Endothelial cell of umbilical vein (primary cell): ENCODE measurements around the gene HFE. TPM values are rescaled to one million over a fixed set of nuclear protein-coding genes. Genes with fewer than 3 reads are reported as not detected.
A peak's percentile ranks its signal among the peaks of the same experiment; 100 is the strongest.

Experiments
- BruUV-seq: library from RNA; stranded (reverse); fragments of 400-500 nt; replicated peaks from 2 replicates; lab custom pipeline; 2021; lab: Mats Ljungman, UMichigan
- CTCF ChIA-PET: fragments of 300-600, 350-600 bp; sonication (Branson Sonifier 250); formaldehyde crosslinking; loops from one replicate; lab custom pipeline; 2021; ENCODE audit warnings: antibody characterized with exemption, inconsistent platforms; lab: Charles Lee
- POLR2A ChIA-PET: fragments of 300-600, 350-600 bp; sonication (Branson Sonifier 250); formaldehyde crosslinking; loops from one replicate; lab custom pipeline; 2021; ENCODE audit warnings: antibody characterized with exemption, inconsistent platforms; lab: Charles Lee
- DNase-seq: peaks from one replicate; pipeline ENCODE4 v3.0.0-alpha.2; 2011; ENCODE audit warnings: low read depth, low spot score
- FAIRE-seq: peaks from 2 replicates; lab custom pipeline; 2011; peaks lifted over from hg19 to GRCh38; lab: Jason Lieb, UNC
- H2AFZ ChIP-seq: 2 replicates; pipeline ENCODE4 v1.6.0; 2012; ENCODE audit warnings: low read depth, low read length, control low read depth, inconsistent platforms
- H3K27ac ChIP-seq: 2 replicates; pipeline ENCODE4 v1.5.1; 2011; ENCODE audit warnings: low read depth, mild to moderate bottlenecking, control low read depth, low read length, moderate library complexity; ENCODE audit not compliant: insufficient read depth
- H3K27me3 ChIP-seq, 2 experiments: 2 replicates each; pipeline versions ENCODE4 v1.6.0 to v1.6.1; 2011; ENCODE audit warnings: low read length in 2 of 2, mixed read lengths in 1 of 2; ENCODE audit not compliant: control insufficient read depth in 2 of 2, insufficient read depth in 2 of 2
- H3K36me3 ChIP-seq, 2 experiments: 2 replicates in 1 of 2; 3 replicates in 1 of 2; pipeline ENCODE4 v1.5.1; 2011; ENCODE audit warnings: low read length in 2 of 2, mild to moderate bottlenecking in 1 of 2, moderate library complexity in 1 of 2; ENCODE audit not compliant: control insufficient read depth in 2 of 2, insufficient read depth in 2 of 2; ENCODE audit errors: extremely low read depth in 1 of 2
- H3K4me1 ChIP-seq: 3 replicates; pipeline ENCODE4 v1.5.1; 2011; ENCODE audit warnings: mild to moderate bottlenecking, low read length; ENCODE audit not compliant: control insufficient read depth, insufficient read depth; ENCODE audit errors: extremely low read depth
- H3K4me2 ChIP-seq: 2 replicates; pipeline ENCODE4 v1.6.1; 2011; ENCODE audit warnings: low read length, control low read depth, mixed read lengths; ENCODE audit not compliant: insufficient read depth
- H3K4me3 ChIP-seq, 3 experiments: fragments of 200-600 bp in 1 of 3; sonication (generic), shearing (Covaris generic) in 1 of 3; replicated peaks in 1 of 3; 2 replicates each; pipeline ENCODE4 v1.5.1; 2011 to 2016; ENCODE audit warnings: control low read depth in 3 of 3, low read length in 3 of 3, mild to moderate bottlenecking in 2 of 3, inconsistent platforms in 1 of 3, low read depth in 1 of 3, moderate library complexity in 1 of 3; ENCODE audit not compliant: insufficient read depth in 1 of 3
- H3K79me2 ChIP-seq: 2 replicates; pipeline ENCODE4 v1.6.0; 2012; ENCODE audit warnings: low read length, inconsistent platforms; ENCODE audit not compliant: control insufficient read depth, insufficient read depth
- H3K9ac ChIP-seq: replicated peaks from 2 replicates; pipeline ENCODE3; 2011; ENCODE audit warnings: low read length, control low read depth; ENCODE audit not compliant: insufficient read depth; ENCODE audit errors: extremely low read depth
- H3K9me1 ChIP-seq: replicated peaks from 3 replicates; pipeline ENCODE4 v1.6.0; 2011; ENCODE audit warnings: mild to moderate bottlenecking, low read length; ENCODE audit not compliant: control insufficient read depth, insufficient read depth; ENCODE audit errors: extremely low read depth
- H3K9me3 ChIP-seq: replicated peaks from 2 replicates; pipeline ENCODE4 v1.5.1; 2012; ENCODE audit warnings: low read length, inconsistent platforms; ENCODE audit not compliant: control insufficient read depth, insufficient read depth
- H4K20me1 ChIP-seq: replicated peaks from 2 replicates; pipeline ENCODE3; 2011; ENCODE audit warnings: mild to moderate bottlenecking, low read length; ENCODE audit not compliant: control insufficient read depth, insufficient read depth; ENCODE audit errors: extremely low read depth
- EZH2 ChIP-seq: IDR thresholded peaks from 2 replicates; pipeline ENCODE4 v1.6.1; 2012; ENCODE audit warnings: borderline replicate concordance, low read depth, mild to moderate bottlenecking, moderate library complexity, low read length, inconsistent platforms; ENCODE audit not compliant: severe bottlenecking
- FOS ChIP-seq: IDR thresholded peaks from 2 replicates; pipeline ENCODE4 v1.6.1; 2011; ENCODE audit warnings: mild to moderate bottlenecking, low read length, moderate library complexity, borderline replicate concordance; ENCODE audit not compliant: insufficient read depth
- GATA2 ChIP-seq: IDR thresholded peaks from 2 replicates; pipeline ENCODE4 v1.7.0; 2011; ENCODE audit warnings: low read depth, mild to moderate bottlenecking, moderate library complexity, mixed read lengths, low read length; ENCODE audit not compliant: insufficient read length, insufficient read depth
- JUN ChIP-seq: IDR thresholded peaks from 2 replicates; pipeline ENCODE4 v1.6.1; 2011; ENCODE audit warnings: borderline replicate concordance, low read depth; ENCODE audit not compliant: insufficient read length, insufficient read depth
- MYC ChIP-seq: IDR thresholded peaks from one replicate; pipeline ENCODE4 v1.6.1; 2011; ENCODE audit warnings: mild to moderate bottlenecking, low read depth, low read length
- POLR2A ChIP-seq: IDR thresholded peaks from 2 replicates; pipeline ENCODE4 v1.6.1; 2012; ENCODE audit warnings: low read depth, mild to moderate bottlenecking, control low read depth, low read length
- POLR2AphosphoS5 ChIP-seq: IDR thresholded peaks from 2 replicates; pipeline ENCODE4 v1.6.1; 2012; ENCODE audit warnings: low read depth, mild to moderate bottlenecking, control low read depth, low read length, moderate library complexity; ENCODE audit not compliant: insufficient read depth
- dilution Hi-C: fragments of 300-500 bp; cut with MboI; formaldehyde crosslinking; loops from one replicate; pipeline ENCODE4 v1.15.0; 2019; ENCODE audit warnings: low sequenced_read_pairs; ENCODE audit not compliant: extremely low pct_ligation_motif_present
- intact Hi-C: fragments of 100-400 bp; cut with micrococcal nuclease; formaldehyde crosslinking; loops from one replicate; pipeline ENCODE4 v1.10.0; 2022
- polyA plus RNA-seq, 4 experiments: library from polyadenylated mRNA; depleted of rRNA in 3 of 4; stranded (reverse) in 3 of 4; unstranded in 1 of 4; fragments of >200 nt; gene quantifications; 2 replicates each; pipeline versions ENCODE4 v1.2.1 to v1.2.3, GENCODE V29; 2011 to 2012; ENCODE audit warnings: missing spikeins in 1 of 4
- total RNA-seq: library from RNA; stranded (reverse); gene quantifications from 2 replicates; pipeline ENCODE4 v1.2.3, GENCODE V29; 2021
- TF ChIP-seq, protein P1 (sequence below), 2 donors: IDR thresholded peaks; 1 replicate in 1 of 2; 2 replicates in 1 of 2; pipeline ENCODE4 v1.5.1; 2011; ENCODE audit warnings: low read length in 2 of 2, mild to moderate bottlenecking in 2 of 2, moderate library complexity in 2 of 2, control low read depth in 1 of 2, inconsistent platforms in 1 of 2, low read depth in 1 of 2; ENCODE audit not compliant: insufficient read depth in 1 of 2; ENCODE audit errors: extremely low read depth in 1 of 2
- TF ChIP-seq, protein P2 (sequence below): IDR thresholded peaks from 2 replicates; pipeline ENCODE4 v1.6.1; 2011; ENCODE audit not compliant: insufficient read depth, insufficient read length

Gene HFE
- total and polyA plus RNA-seq, 2 donors (not counting 3 experiments of a cell fraction or from before 2014, with no cell fraction given): 6.3 to 8.1 TPM

DNA sequence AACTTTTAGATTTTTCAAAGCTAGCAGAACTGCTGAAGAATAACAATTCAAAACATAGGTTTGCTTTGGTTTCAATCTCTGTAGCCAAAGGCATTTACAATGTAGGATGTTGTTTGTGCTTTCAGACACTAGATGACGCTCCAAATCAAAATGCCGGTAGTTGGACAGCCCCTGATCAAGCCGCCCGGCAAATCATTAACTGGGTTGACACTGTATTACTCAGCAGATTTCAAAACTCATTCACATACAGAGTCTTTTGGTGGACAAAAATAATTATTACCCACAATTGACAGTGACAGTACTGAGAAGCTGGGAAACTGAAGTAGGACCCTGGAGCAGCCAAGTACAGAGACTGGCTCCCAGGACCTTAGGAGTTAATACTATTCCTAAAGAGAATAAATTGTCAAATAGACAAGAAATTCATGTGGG lies 21.3 kb upstream of the HFE start:
- H3K9ac ChIP-seq: no peak overlapping the region
- H3K36me3 ChIP-seq: no peaks in the 10 kb centered on the region
- H3K4me3 ChIP-seq: no peak overlapping the region
- no peaks in the 10 kb centered on the region for H3K79me2 ChIP-seq
- no TSS peak for BruUV-seq
- no peaks in the 10 kb centered on the region for H3K4me1 ChIP-seq
- H3K9me1 ChIP-seq: no peaks in the 10 kb centered on the region
- dilution Hi-C loops: no loop called here
- DNase-seq (peak; percentile 79), FAIRE-seq (peak; percentile 88)
- TF ChIP-seq, protein P1, sequence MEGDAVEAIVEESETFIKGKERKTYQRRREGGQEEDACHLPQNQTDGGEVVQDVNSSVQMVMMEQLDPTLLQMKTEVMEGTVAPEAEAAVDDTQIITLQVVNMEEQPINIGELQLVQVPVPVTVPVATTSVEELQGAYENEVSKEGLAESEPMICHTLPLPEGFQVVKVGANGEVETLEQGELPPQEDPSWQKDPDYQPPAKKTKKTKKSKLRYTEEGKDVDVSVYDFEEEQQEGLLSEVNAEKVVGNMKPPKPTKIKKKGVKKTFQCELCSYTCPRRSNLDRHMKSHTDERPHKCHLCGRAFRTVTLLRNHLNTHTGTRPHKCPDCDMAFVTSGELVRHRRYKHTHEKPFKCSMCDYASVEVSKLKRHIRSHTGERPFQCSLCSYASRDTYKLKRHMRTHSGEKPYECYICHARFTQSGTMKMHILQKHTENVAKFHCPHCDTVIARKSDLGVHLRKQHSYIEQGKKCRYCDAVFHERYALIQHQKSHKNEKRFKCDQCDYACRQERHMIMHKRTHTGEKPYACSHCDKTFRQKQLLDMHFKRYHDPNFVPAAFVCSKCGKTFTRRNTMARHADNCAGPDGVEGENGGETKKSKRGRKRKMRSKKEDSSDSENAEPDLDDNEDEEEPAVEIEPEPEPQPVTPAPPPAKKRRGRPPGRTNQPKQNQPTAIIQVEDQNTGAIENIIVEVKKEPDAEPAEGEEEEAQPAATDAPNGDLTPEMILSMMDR (IDR thresholded peaks at IDR 0.05; ENCODE audit: extremely low read depth in 1 of 2, insufficient read depth in 1 of 2, low read depth in 1 of 2, low read length in 2 of 2): peak; percentile 74 to 79
- no peak for TF ChIP-seq JUN
- ChIA-PET POLR2A (no interaction called here), CTCF (interaction anchor here (0.9 to 11.8 kb wide), 6 partner anchors 21 to 40 kb away, joined by 3 to 202 read pairs (median 6); partner anchors contain the start of gene HFE)
- no peak overlapping the region for H3K27ac ChIP-seq
- H3K4me2 ChIP-seq: no peak overlapping the region
- H4K20me1 ChIP-seq: no peaks in the 10 kb centered on the region
- peak overlapping the region; percentile 6 for H2AFZ ChIP-seq
- no peaks in the 10 kb centered on the region for H3K9me3 ChIP-seq
- intact Hi-C loops: loop anchor here (1.0 to 2.0 kb wide), 4 partner anchors 31 to 133 kb away; a partner anchor contains a TSS
- H3K27me3 ChIP-seq: peaks cover 14 to 29% of the 10 kb centered on the region in 2 experiments

DNA sequence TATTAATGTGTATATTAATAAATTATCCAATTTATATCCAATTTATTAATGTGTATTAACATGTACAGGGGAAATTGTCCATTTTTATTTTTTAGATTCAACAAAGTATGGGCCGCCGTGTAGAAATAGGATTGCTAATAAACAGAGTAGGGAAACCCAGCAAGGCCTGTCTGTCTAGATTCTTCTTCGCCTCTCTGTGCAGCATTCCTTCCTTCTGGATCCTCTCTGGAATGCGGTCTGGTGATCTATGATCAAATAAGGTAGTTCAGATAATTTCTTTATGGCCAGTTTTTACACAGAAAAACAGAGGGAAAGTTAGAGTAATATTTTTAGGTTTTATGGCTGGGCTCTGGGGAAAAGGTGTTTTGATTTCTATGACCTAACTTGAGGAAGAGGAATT lies 19.9 kb upstream of the HFE start:
- no peak overlapping the region for H3K27ac ChIP-seq
- H4K20me1 ChIP-seq: no peaks in the 10 kb centered on the region
- intact Hi-C loops: loop anchor here (1.0 kb wide), 1 partner anchor 20 kb away; the partner anchor contains the start of gene HFE
- no TSS peak for BruUV-seq
- dilution Hi-C loops: no loop called here
- ChIA-PET POLR2A (no interaction called here), CTCF (interaction anchor here (1.8 to 11.8 kb wide), 2 partner anchors 20 to 28 kb away, joined by 8 to 202 read pairs; partner anchors contain the start of gene HFE)
- no peaks in the 10 kb centered on the region for H3K79me2 ChIP-seq
- no peak overlapping the region for H3K9ac ChIP-seq
- H3K4me1 ChIP-seq: no peaks in the 10 kb centered on the region
- H3K9me3 ChIP-seq: no peaks in the 10 kb centered on the region
- DNase-seq (no peak), FAIRE-seq (no peak)
- no peak for TF ChIP-seq GATA2
- TF ChIP-seq FOS: no peak
- TF ChIP-seq EZH2: no peak
- TF ChIP-seq, protein P2, sequence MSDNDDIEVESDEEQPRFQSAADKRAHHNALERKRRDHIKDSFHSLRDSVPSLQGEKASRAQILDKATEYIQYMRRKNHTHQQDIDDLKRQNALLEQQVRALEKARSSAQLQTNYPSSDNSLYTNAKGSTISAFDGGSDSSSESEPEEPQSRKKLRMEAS: no peak
- TF ChIP-seq, protein P1 (IDR thresholded peaks at IDR 0.05; ENCODE audit: extremely low read depth in 1 of 2, insufficient read depth in 1 of 2, low read depth in 1 of 2, low read length in 2 of 2): no peak
- no peak for TF ChIP-seq POLR2A
- TF ChIP-seq POLR2AphosphoS5: no peak
- no peak for TF ChIP-seq MYC
- TF ChIP-seq JUN: no peak
- no peak overlapping the region for H3K4me3 ChIP-seq
- H3K27me3 ChIP-seq: peaks cover 14 to 25% of the 10 kb centered on the region in 2 experiments
- H3K4me2 ChIP-seq: no peak overlapping the region
- H3K36me3 ChIP-seq: no peaks in the 10 kb centered on the region
- H3K9me1 ChIP-seq: no peaks in the 10 kb centered on the region
- H2AFZ ChIP-seq: no peak overlapping the region
